ENCODE measurements around the gene IL5RA.

DNA sequence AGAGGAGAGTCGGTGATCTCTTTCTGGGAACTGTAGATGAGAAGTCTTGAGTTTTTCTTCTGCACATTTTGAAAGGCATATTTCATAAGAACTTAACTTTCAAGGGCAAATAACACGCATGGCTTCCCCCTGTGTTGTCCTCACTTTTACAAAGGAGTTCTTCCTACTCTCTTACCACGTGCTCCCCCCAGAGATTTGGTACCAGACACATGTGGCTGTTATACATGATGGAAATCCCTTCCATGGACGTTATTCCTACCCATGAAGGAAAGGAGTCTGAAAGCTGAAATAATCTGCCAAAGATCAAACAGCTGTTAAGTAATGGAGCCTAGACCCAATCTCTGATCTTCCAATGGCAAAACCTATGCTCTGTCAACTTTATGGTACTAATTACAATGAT lies 4.4 kb downstream of the IL5RA start:
- TF ChIP-seq, protein P1, sequence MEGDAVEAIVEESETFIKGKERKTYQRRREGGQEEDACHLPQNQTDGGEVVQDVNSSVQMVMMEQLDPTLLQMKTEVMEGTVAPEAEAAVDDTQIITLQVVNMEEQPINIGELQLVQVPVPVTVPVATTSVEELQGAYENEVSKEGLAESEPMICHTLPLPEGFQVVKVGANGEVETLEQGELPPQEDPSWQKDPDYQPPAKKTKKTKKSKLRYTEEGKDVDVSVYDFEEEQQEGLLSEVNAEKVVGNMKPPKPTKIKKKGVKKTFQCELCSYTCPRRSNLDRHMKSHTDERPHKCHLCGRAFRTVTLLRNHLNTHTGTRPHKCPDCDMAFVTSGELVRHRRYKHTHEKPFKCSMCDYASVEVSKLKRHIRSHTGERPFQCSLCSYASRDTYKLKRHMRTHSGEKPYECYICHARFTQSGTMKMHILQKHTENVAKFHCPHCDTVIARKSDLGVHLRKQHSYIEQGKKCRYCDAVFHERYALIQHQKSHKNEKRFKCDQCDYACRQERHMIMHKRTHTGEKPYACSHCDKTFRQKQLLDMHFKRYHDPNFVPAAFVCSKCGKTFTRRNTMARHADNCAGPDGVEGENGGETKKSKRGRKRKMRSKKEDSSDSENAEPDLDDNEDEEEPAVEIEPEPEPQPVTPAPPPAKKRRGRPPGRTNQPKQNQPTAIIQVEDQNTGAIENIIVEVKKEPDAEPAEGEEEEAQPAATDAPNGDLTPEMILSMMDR (IDR thresholded peaks at IDR 0.05) = no peak
- TF ChIP-seq POLR2A (IDR thresholded peaks at IDR 0.05) = no peak

Data from prostate gland (tissue), 2 donors.